ENCODE data around the gene EHD4.

The EHD4 gene

GRCh38 chr15:41915255-41915994 is 56.9 kb downstream of the EHD4 start:
- no peak for DNase-seq

GRCh38 chr15:41914411-41914810 is 57.9 kb downstream of the EHD4 start:
- DNase-seq: no peak

DNA sequence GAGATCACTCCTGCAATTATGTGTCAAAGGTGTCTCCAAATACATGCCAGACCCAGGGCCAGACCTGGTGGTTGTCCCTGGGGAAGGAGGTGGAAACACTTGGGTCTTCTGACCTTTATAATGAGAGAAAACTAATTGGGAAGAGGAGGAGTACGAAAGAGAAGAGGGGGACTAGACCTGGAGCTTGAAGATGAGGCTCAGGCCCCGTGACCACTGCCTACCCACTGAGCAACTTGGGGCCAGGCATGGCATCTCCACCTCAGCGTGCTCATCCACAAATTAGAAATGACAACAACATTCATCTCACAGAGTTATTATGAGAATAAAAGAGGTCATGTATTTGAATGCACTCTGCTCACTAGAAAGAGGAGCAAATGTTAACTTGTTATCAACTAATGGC is 59.1 kb downstream of the EHD4 start:
- no peak for DNase-seq

DNA sequence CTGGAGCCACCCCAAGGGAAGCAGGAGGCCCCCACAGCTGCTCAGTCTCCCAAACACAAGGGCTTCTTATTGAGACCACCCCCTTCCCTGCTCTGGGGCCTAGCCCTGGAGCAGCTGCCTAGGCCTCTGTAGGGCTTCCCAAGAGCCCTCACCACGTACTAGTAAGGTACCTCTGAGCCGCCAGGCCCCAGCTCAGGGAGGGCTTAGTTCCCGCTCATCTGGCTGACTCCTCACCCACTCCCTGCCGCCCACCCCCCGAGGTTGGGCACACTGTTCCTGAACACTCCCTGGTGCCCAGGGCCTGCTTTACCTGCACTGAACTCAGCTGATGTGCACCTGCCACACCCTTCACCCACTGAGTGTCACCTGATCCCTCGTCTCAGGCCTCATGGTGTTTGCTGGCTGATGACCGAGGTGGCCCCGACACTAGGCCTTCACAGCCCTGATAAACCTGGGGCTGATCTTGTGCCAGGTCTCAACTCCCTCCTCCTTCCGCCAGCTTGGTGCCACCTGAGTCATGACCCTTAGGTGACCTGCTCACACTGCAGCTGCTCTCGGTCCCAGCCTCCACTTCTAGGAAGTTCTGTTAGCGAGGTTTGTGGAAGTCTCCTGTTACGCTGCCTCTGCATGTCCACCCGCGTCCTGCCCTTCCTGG is 60.5 kb downstream of the EHD4 start:
- DNase-seq: no peak

GRCh38 chr15:41908736-41909461 is 63.5 kb downstream of the EHD4 start:
- no peak for DNase-seq

DNA sequence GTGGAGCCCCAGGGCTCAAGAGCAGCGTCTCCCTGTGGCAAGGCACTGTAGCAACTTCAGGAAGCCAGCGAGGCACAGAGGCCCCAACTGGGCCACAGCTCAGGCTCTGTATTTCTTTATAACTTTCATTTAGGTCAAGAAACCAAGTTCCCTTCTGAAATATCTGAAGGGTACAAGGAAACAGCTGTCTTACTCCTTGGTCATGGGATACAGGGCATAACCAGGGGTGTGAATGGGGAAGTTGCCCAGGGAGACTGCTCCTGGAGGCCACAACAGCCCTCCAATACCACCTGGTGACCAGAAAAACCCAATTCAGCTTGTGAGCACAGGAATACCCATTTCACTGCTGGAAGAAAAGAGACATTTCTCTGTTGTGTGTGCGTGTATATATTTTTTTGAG is 65.2 kb downstream of the EHD4 start:
- DNase-seq: no peak

- no peak for DNase-seq
Measured at GRCh38 chr15:41906608-41907007, 65.7 kb downstream of the EHD4 start.

DNA sequence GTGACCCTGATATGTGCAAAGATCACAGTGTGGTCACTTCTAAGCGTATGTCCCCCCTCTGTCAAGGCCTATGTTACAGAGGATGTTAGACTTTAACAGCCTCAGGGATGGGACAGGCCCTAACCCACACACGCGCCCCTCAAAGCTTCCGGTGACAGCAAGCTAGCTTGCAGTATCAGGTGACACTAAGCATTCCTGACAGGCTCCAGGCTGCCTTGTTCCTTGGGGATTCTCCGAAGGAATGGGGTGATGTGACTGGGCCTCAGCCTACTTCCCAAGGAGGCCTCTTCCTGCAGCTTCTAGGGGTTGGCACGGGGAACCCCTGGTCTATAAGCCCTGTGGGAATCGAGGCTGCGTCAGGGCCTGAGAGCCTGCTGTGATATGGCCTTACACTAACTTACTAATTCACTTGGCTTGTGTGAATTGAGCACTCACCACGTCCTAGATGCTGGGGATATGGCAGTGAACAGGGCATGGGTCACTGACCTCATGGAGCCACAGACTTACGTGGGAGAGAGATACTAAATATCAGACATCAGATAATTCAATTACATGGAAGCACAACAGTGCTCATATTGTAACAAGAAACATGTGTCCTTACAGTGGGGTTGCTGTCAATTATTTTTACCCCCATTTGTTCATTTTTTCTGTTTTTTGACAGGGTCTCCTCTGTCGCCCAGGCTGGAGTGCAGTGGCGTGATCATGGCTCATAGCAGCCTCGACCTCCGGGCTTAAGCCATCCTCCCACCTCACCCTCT is 67.1 kb downstream of the EHD4 start:
- DNase-seq: no peak

GRCh38 chr15:41904541-41905005 is 67.8 kb downstream of the EHD4 start:
- DNase-seq: no peak

GRCh38 chr15:41903782-41904181 is 68.6 kb downstream of the EHD4 start:
- no peak for DNase-seq

GRCh38 chr15:41901431-41901830 is 70.9 kb downstream of the EHD4 start:
- no peak for DNase-seq

DNA sequence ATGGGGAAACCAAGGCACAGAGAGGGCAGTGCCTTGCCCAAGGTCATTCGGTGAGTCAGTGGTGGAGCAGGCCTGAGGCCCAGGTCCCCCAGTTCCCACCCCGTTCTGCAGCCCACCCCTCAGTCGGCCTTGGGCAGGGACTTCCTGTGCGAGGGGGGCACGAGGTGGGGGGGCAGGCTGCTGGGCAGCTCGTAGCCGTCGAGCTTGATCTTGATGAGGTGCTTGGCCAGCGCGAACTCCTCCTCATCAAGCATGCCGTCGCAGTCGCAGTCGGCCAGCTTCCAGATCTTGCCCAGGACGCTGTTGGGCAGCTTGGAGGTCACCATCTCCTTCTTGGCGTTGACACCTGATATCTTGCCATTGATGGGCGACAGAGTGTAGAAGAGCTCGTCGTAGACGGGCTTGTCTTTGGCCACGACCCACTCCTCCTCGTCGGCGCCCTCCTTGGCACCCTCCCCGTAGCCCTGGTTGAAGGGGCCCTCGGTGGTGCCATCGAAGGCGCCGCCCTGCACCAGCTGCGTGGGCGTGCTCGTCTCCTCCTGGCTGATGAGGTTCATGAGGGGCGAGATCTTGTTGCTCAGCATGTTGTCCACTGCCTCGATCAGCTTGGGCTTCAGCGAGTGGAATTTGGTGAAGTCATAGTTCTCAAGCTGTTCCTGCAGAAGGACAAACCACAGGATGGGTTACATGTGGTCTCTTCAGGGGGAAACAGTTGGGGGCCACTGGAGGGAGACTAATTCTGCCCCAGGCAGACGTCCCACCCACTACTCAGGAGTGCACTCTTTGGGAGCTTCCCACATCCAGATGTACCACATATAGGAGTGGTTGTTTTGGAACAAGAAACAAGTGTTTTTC is 71.6 kb downstream of the EHD4 start:
- DNase-seq: peak; percentile 58

DNA sequence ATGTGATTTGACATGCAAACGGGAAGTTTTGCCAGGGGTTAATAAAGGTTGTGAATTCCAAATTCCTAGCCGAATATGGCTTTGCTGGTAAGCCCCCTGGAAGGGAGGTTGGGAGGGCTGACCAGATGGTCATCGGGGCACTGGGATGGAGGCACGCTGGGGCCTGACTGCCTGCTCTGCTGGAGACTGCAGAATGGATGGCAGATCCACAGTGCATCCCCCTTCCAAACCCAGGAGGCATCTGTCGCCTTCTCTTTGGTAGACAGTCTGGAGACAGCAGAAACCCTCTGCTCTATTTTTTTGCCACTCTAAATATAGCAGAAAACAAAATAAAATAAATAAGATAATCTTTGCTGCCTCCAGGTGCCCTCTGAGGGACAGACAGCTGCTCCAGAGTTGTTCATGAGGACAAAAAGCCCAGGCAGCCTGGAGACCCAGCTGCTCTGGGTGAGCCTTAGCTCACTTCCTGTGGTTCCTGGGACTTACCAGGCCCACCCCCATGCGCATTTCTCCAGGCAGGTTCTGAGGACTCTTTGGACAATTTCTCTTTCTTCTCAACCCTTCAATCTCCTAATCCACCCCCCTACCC is 72.4 kb downstream of the EHD4 start:
- DNase-seq: peak; percentile 82

- peak; percentile 67 for DNase-seq
Measured at GRCh38 chr15:41897363-41897799, 75.0 kb downstream of the EHD4 start.

GRCh38 chr15:41896566-41896965 is 75.8 kb downstream of the EHD4 start:
- no peak for DNase-seq

DNA sequence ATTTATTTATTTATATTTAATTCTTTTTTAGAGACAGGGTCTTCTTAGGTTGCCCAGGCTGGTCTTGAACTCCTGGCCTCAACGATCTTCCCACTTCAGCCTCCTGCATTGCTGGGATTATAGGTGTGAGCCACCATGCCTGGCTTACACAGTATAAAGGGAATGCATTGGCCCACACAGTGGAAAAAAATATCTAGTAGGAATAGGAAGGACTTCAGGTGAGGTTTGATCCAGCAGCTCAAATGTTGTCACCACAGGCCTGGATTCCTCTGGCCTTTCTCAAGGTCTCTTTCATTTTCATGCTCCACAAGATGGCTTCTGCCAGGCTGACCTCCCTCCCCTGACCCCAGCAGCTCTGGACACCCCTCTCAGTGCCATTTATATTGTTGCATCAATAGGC is 76.4 kb downstream of the EHD4 start:
- no peak for DNase-seq

DNA sequence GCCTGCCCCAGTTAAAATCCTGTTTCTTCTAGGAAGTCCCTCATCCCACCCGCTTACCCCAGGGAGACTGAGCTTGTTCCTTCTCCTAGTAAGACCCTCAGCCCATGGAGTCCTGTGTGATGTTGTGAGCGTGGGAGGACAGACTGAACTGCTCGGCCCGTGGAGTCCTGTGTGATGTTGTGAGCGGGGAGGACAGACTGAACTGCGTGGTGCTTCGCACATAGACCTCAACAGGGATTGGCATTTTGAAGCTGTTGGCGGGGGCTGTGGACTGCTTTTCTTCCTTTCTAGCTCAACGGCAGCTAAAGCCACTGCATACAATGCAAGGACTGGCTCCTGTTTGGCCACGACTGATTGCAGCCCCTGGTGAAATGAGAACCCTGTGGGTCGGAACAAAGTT is 76.9 kb downstream of the EHD4 start:
- no peak for DNase-seq

- DNase-seq: no peak
Measured at GRCh38 chr15:41894791-41895463, 77.4 kb downstream of the EHD4 start.

DNA sequence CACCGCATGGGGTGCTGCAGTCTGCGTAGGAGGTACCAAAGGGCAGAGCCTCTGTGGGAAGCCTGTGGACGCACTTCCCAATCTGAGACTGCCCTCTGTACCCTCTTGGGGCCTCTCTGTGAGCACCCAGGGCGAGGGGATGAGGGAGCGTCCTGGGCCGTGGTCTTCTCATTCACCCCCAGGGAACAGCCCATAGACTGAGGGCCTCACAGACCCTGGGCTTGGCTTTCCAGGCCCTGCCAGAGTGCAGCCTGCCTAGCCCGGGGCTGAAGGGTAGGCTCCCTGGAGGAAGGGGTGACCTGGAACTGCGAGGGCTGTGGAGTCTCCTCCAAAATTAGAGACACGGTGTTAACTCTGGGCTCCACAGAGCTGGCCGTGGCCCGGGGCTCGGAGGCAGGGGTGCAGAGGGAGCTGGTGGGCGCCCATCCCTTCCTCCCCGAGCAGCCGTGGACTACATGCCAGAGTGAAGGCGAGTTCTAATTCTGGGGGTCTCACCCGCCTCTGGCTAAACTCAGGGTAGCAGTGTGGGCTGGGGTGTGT is 78.0 kb downstream of the EHD4 start:
- DNase-seq: no peak

GRCh38 chr15:41893422-41894250 is 78.7 kb downstream of the EHD4 start, which contains the start of gene SPTBN5:
SPTBN5 (minus strand) TSS chr15:41894053; CDS start chr15:41893497, 556 bp downstream.
- DNase-seq: no peak

All from DMS 273 treated with DMSO at 0.1 percent for 48 hours (cell line).